T-cell (primary cell): Measurements from ENCODE around the gene WDR70. TPM values are rescaled to one million over a fixed set of nuclear protein-coding genes. Genes with fewer than 3 reads are reported as not detected.
"Not testable (repeated sequence)": the region's sequence is repeated elsewhere in the genome, so short reads cannot be mapped to it uniquely, and the experiment has no call there.

Source experiments
- ATAC-seq, 4 experiments: fragments of 200-7000 bp in 3 of 4; fragments of 150-1000 bp in 1 of 4; cut with Tn5 transposase; replicated peaks in 1 of 4; 1 replicate in 3 of 4; 2 replicates in 1 of 4; pipeline ENCODE4 v1.10.0; 2021; ENCODE audit warnings: moderate library complexity in 3 of 4, mild to moderate bottlenecking in 2 of 4, moderate number of reproducible peaks in 1 of 4
- CTCF ChIA-PET, 2 donors: fragments of 300-600 bp; sonication (Branson Sonifier 250); formaldehyde crosslinking; loops; one replicate each; lab custom pipeline; 2022; ENCODE audit warnings: antibody characterized with exemption in 2 of 2; lab: Charles Lee
- POLR2A ChIA-PET, 2 donors: fragments of 300-600 bp; sonication (Branson Sonifier 250); formaldehyde crosslinking; loops; one replicate each; lab custom pipeline; 2022; ENCODE audit warnings: antibody characterized with exemption in 2 of 2; lab: Charles Lee
- DNase-seq, 35 experiments: peaks; one replicate each; pipeline versions ENCODE4 v3.0.0 to v3.0.0-alpha.2; 2013 to 2023
- H3K27ac ChIP-seq: one replicate; pipeline ENCODE4 v1.5.1; 2013; ENCODE audit warnings: low read length
- H3K27me3 ChIP-seq, 2 experiments: replicated peaks in 1 of 2; 1 replicate in 1 of 2; 2 replicates in 1 of 2; pipeline versions ENCODE4 v1.6.1 to v1.7.0; 2013; ENCODE audit warnings: low read length in 1 of 2, mixed read lengths in 1 of 2; ENCODE audit not compliant: control insufficient read depth in 2 of 2, insufficient read depth in 2 of 2; ENCODE audit errors: extremely low read depth in 1 of 2
- H3K36me3 ChIP-seq, 2 donors: 1 replicate in 1 of 2; 2 replicates in 1 of 2; pipeline versions ENCODE4 v1.6.1 to v1.7.0; 2013; ENCODE audit warnings: low read length in 1 of 2; ENCODE audit not compliant: control insufficient read depth in 2 of 2, insufficient read depth in 1 of 2; ENCODE audit errors: extremely low read depth in 1 of 2
- H3K4me1 ChIP-seq, 2 experiments: 1 replicate in 1 of 2; 2 replicates in 1 of 2; pipeline versions ENCODE4 v1.6.1 to v1.7.0; 2013; ENCODE audit warnings: low read length in 2 of 2, mixed read lengths in 1 of 2; ENCODE audit not compliant: insufficient read depth in 2 of 2, control insufficient read depth in 1 of 2; ENCODE audit errors: extremely low read depth in 1 of 2
- H3K4me3 ChIP-seq, 2 donors: 1 replicate in 1 of 2; 2 replicates in 1 of 2; pipeline versions ENCODE4 v1.5.1 to v1.7.0; 2013; ENCODE audit warnings: mild to moderate bottlenecking in 2 of 2, low read length in 1 of 2, moderate library complexity in 1 of 2; ENCODE audit not compliant: control insufficient read depth in 1 of 2; ENCODE audit errors: extremely low read depth in 1 of 2
- H3K9me3 ChIP-seq: 2 replicates; pipeline ENCODE4 v1.7.0; 2013
- H3K27ac Mint-ChIP-seq, 2 donors: one replicate each; pipeline ENCODE4 v1.8.0; 2020 to 2021; ENCODE audit warnings: mild to moderate bottlenecking in 2 of 2, mixed read lengths in 2 of 2
- H3K27me3 Mint-ChIP-seq, 2 donors: one replicate each; pipeline ENCODE4 v1.8.0; 2021 to 2022; ENCODE audit warnings: mixed read lengths in 2 of 2
- H3K36me3 Mint-ChIP-seq: one replicate; pipeline ENCODE4 v1.8.0; 2021; ENCODE audit warnings: mixed read lengths
- H3K4me1 Mint-ChIP-seq, 3 donors: one replicate each; pipeline ENCODE4 v1.8.0; 2020 to 2022; ENCODE audit warnings: mixed read lengths in 3 of 3, mild to moderate bottlenecking in 1 of 3
- H3K4me3 Mint-ChIP-seq, 3 donors: one replicate each; pipeline ENCODE4 v1.8.0; 2020 to 2022; ENCODE audit warnings: mild to moderate bottlenecking in 3 of 3, mixed read lengths in 3 of 3, moderate library complexity in 3 of 3
- H3K9me3 Mint-ChIP-seq, 3 donors: one replicate each; pipeline ENCODE4 v1.8.0; 2020 to 2022; ENCODE audit warnings: mixed read lengths in 3 of 3
- WGBS: methylation state at CpG from one replicate; pipeline ENCODE4 v1.1.5; 2013; ENCODE audit warnings: missing lambda C conversion rate; ENCODE audit not compliant: insufficient coverage; 5-methylcytosine and 5-hydroxymethylcytosine counted together
- total RNA-seq, 35 experiments: library from RNA in 6 of 35; stranded (reverse) in 6 of 35; fragments of 120-200 nt in 1 of 35; gene quantifications; one replicate each; pipeline versions ENCODE4 v1.2.1 to v1.2.4 and lab custom pipeline; 2013 to 2026

Gene WDR70
- total RNA-seq, 5 donors from 2014 or later (not counting 1 experiment from before 2014, with no cell fraction given): 30.1 to 44.6 (median 37.5) TPM

DNA sequence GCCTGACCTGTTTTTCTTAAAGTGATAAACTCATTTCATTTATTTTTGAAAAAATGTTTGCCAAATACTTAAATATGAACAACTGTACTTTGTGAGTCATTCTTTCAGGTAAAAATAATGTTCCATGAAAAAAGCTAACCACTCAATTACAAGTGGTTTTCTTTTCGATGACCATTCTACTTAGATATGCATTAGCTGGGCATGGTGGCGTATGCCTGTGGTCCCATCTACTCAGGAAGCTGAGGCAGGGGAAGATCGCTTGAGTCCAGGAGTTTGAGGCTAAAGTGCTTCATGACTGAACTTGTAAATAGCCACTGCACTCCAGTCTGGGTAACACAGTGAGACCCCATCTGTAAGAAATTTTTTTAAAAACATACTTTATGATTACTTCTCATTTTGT lies 4.0 kb upstream of the WDR70 start:
- Histone ChIP-seq H3K36me3 (no peaks in the 10 kb centered on the region), H3K27ac (no peak overlapping the region), H3K4me3 (no peak overlapping the region), H3K27me3 (no peaks in the 10 kb centered on the region), H3K4me1 (peaks cover 16 to 17% of the 10 kb centered on the region in 2 experiments), H3K9me3 (no peaks in the 10 kb centered on the region)
- Mint-ChIP-seq H3K36me3 (no peaks in the 10 kb centered on the region), H3K4me1 (peaks cover 17 to 28% (median 23%) of the 10 kb centered on the region in 3 donors), H3K27ac (no peak overlapping the region), H3K4me3 (no peak overlapping the region), H3K9me3 (no peaks in the 10 kb centered on the region), H3K27me3 (no peaks in the 10 kb centered on the region)
- CTCF ChIA-PET: no interaction called here
- 76% methylated on average over 2 of the region's 3 CpGs for WGBS
- no peak for ATAC-seq
- POLR2A ChIA-PET: no interaction called here
- no peak for DNase-seq

- H3K36me3 ChIP-seq, H3K9me3 Mint-ChIP-seq, H3K27ac Mint-ChIP-seq, H3K27me3 ChIP-seq, DNase-seq, H3K36me3 Mint-ChIP-seq, H3K4me3 ChIP-seq, H3K9me3 ChIP-seq, ATAC-seq, CTCF ChIA-PET, H3K27me3 Mint-ChIP-seq, POLR2A ChIA-PET, H3K27ac ChIP-seq: not testable (repeated sequence)
- H3K4me3 Mint-ChIP-seq: peak overlapping the region; percentile 63 to 96 (median 74)
- peaks cover 17 to 21% (median 18%) of the 10 kb centered on the region in 3 donors for H3K4me1 Mint-ChIP-seq
- H3K4me1 ChIP-seq: peaks cover 4 to 14% of the 10 kb centered on the region in 2 experiments
- 96% methylated on average over 8 of the region's 12 CpGs for WGBS
Measured at GRCh38 chr5:37378066-37378465, 1.1 kb upstream of the WDR70 start.

GRCh38 chr5:37391591-37391990 lies 12.5 kb downstream of the WDR70 start:
- H3K27ac Mint-ChIP-seq: no peak overlapping the region
- 100% methylated on average over 1 of the region's 3 CpGs for WGBS

GRCh38 chr5:37396352-37396751 lies 17.2 kb downstream of the WDR70 start:
- no peak overlapping the region for H3K4me3 Mint-ChIP-seq
- H3K27ac Mint-ChIP-seq: no peak overlapping the region

More at GRCh38 chr5:37391591-37391990, 12.5 kb downstream of the WDR70 start:
- POLR2A ChIA-PET: interaction anchor here in 1 of 2 donors (0.5 kb wide), 1 partner anchor 17 kb away, joined by 4 read pairs; no protein-coding TSS in a partner anchor
- no peak overlapping the region for H3K27ac ChIP-seq
- Mint-ChIP-seq H3K4me3 (no peak overlapping the region), H3K4me1 (peaks cover 5 to 14% (median 12%) of the 10 kb centered on the region in 3 donors), H3K36me3 (peaks cover 31% of the 10 kb centered on the region), H3K9me3 (no peaks in the 10 kb centered on the region), H3K27me3 (no peaks in the 10 kb centered on the region)
- H3K36me3 ChIP-seq: peaks cover 0 to 42% of the 10 kb centered on the region in 2 donors
- H3K4me1 ChIP-seq: no peaks in the 10 kb centered on the region
- no peaks in the 10 kb centered on the region for H3K9me3 ChIP-seq
- no peaks in the 10 kb centered on the region for H3K27me3 ChIP-seq
- no peak overlapping the region for H3K4me3 ChIP-seq
- CTCF ChIA-PET: no interaction called here
- ATAC-seq (no peak), DNase-seq (no peak)

DNA sequence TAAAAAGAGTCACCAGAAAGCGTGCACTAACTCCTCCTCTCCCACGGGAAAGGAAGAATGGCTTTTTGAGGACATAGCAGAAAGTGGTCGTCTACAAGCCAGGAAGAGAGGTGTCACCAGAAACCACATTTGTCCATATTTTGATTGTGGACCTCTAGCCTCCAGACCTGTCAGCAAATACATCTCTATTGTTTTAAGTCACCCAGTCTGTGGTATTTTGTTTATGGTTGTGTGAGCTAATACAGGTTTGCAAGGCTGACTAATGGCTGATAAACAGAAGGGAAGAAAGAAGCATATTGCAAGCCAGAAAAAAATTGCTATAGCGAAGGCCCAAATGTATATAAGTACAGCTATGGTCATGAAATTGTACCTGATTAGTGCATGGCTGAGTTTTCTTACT lies 21.4 kb downstream of the WDR70 start:
- ATAC-seq: no peak
- ChIA-PET POLR2A (interaction anchor here in 1 of 2 donors (0.6 kb wide), 1 partner anchor 496 kb away, joined by 3 read pairs; no protein-coding TSS in a partner anchor), CTCF (interaction anchor here (0.6 to 2.8 kb wide), 4 partner anchors 10 to 341 kb away, joined by 3 to 13 read pairs (median 4); no protein-coding TSS in a partner anchor)
- Histone ChIP-seq H3K4me1 (no peaks in the 10 kb centered on the region), H3K27ac (no peak overlapping the region), H3K27me3 (no peaks in the 10 kb centered on the region), H3K9me3 (no peaks in the 10 kb centered on the region), H3K4me3 (no peak overlapping the region), H3K36me3 (peaks cover 0 to 32% of the 10 kb centered on the region in 2 donors)
- H3K9me3 Mint-ChIP-seq: no peaks in the 10 kb centered on the region
- DNase-seq: no peak
- WGBS: 100% methylated on average over 1 of the region's 4 CpGs
- peaks cover 39% of the 10 kb centered on the region for H3K36me3 Mint-ChIP-seq
- no peak overlapping the region for H3K4me3 Mint-ChIP-seq
- H3K27ac Mint-ChIP-seq: no peak overlapping the region
- H3K27me3 Mint-ChIP-seq: no peaks in the 10 kb centered on the region
- H3K4me1 Mint-ChIP-seq: no peaks in the 10 kb centered on the region

More at GRCh38 chr5:37396352-37396751, 17.2 kb downstream of the WDR70 start:
- ATAC-seq (no peak), DNase-seq (no peak)
- Histone ChIP-seq H3K4me3 (no peak overlapping the region), H3K36me3 (peaks cover 0 to 57% of the 10 kb centered on the region in 2 donors), H3K27ac (no peak overlapping the region), H3K9me3 (no peaks in the 10 kb centered on the region), H3K27me3 (no peaks in the 10 kb centered on the region), H3K4me1 (no peaks in the 10 kb centered on the region)
- CTCF ChIA-PET: no interaction called here
- H3K36me3 Mint-ChIP-seq: peaks cover 42% of the 10 kb centered on the region
- H3K27me3 Mint-ChIP-seq: no peaks in the 10 kb centered on the region
- H3K9me3 Mint-ChIP-seq: no peaks in the 10 kb centered on the region
- H3K4me1 Mint-ChIP-seq: peaks cover under 1 to 5% (median 4%) of the 10 kb centered on the region in 3 donors
- WGBS: 100% methylated on average over 1 of the region's 5 CpGs
- POLR2A ChIA-PET: no interaction called here

- Histone ChIP-seq H3K27ac (no peak overlapping the region), H3K9me3 (no peaks in the 10 kb centered on the region), H3K36me3 (peaks cover 9 to 10% of the 10 kb centered on the region in 2 donors), H3K4me1 (no peaks in the 10 kb centered on the region), H3K4me3 (no peak overlapping the region), H3K27me3 (no peaks in the 10 kb centered on the region)
- Mint-ChIP-seq H3K27ac (no peak overlapping the region), H3K36me3 (peaks cover 29% of the 10 kb centered on the region), H3K27me3 (no peaks in the 10 kb centered on the region), H3K4me3 (no peak overlapping the region), H3K9me3 (no peaks in the 10 kb centered on the region), H3K4me1 (no peaks in the 10 kb centered on the region)
- WGBS: 100% methylated on average over 1 of the region's 3 CpGs
- CTCF ChIA-PET: interaction anchor here in 1 of 2 donors (0.9 to 1.5 kb wide), 4 partner anchors 8 to 1398 kb away, joined by 3 to 13 read pairs (median 4); partner anchors contain the start of gene NUP155
- POLR2A ChIA-PET: interaction anchor here (0.5 to 0.6 kb wide), 2 partner anchors 34 to 640 kb away, joined by 3 to 5 read pairs; no protein-coding TSS in a partner anchor
- no peak for ATAC-seq
- no peak for DNase-seq
Measured at GRCh38 chr5:37412515-37412914, 33.4 kb downstream of the WDR70 start.
